G401.6 (cell line): Measurements from ENCODE around the gene BCL7B.
"Not testable (repeated sequence)": the region's sequence is repeated elsewhere in the genome, so short reads cannot be mapped to it uniquely, and the experiment has no call there.

Experiments
- FAIRE-seq: peaks from 2 replicates; lab custom pipeline; 2012; peaks lifted over from hg19 to GRCh38; lab: Jason Lieb, UNC

BCL7B gene

DNA sequence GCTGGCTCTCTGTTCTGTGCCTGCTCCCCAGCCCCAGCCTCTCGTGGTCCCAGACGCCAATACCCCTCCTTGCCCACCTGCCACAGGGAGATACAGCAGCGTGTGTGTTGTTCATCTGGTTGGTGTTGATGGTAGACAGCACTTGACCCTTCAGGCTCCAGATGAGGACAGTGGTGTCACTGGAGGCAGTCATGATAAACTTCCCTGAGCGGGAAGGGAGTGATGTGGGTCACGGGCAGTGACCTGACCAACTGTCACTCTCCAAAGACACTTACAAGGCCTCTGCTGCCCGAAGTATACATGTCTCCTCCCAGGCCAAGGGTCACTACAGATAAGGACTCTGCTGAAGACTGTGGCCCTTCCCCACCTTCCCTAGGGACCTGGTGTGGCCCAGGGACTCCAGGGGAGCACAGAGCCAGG lies 15.3 kb upstream of the BCL7B start:
- no peak for FAIRE-seq

DNA sequence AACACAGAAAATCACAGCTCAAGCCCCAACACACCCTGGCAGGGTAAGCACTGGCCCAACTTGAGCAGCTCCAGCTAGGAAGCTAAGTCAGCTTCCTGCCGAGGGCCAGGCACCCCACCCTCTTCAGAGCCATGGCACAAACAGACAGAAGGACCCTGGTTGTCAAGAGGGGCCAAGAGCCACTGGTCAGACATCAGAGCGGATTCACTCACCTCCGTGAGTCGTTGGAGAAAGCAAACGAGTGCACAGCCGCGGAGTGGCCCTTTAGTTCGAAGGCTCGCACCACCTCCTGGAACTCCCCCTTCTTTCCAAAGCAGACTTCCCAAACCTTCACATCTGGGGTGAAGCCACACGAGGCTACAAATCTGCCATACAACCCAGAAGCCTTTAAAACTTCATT lies 13.5 kb upstream of the BCL7B start:
- FAIRE-seq = no peak

DNA sequence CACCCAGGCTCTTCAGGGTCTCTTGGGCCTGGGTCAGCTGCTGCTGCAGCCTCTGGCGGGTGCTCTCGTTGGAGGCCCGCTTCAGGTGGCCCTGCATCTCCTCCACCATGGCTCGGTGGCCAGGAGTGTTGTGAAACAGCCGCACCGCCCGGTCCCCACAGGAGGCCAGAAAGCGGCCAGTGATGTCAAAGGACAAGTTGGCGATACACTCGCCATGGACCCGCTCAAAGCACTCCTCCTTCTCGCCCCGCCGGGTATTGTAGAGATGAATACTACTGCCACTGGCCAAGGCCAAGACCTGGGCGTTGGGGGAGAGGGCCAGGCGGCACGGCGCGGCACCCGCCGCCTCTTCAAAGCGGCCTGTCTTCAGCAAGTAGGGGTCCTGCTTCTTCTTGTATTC lies 13.0 kb upstream of the BCL7B start:
- no peak for FAIRE-seq

DNA sequence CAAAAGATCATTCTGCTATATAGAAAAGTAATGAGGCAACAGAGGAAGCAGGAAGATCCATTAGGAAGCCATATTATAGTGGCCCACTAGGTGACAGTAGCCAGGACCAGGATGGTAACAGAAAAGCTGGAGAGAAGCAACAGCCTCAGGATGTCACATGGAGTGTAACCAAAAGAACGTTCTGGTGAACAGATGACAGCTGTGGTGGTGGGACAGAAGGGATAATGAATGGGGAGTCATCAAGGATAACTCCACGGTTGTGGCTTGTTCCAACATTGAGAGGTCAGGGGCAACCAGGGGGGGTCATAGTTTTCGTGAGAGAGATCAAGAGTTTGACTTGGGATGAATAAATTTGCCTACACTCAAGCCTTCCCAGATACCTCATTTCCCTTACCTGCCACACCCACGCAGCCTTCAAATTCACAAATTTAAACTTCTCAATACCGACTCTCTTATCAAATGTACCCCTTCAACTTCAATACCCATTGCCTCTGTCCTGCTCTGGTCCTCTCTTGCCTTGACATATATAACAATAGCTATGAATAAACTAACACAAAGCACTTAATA lies 11.6 kb upstream of the BCL7B start:
- no peak for FAIRE-seq

DNA sequence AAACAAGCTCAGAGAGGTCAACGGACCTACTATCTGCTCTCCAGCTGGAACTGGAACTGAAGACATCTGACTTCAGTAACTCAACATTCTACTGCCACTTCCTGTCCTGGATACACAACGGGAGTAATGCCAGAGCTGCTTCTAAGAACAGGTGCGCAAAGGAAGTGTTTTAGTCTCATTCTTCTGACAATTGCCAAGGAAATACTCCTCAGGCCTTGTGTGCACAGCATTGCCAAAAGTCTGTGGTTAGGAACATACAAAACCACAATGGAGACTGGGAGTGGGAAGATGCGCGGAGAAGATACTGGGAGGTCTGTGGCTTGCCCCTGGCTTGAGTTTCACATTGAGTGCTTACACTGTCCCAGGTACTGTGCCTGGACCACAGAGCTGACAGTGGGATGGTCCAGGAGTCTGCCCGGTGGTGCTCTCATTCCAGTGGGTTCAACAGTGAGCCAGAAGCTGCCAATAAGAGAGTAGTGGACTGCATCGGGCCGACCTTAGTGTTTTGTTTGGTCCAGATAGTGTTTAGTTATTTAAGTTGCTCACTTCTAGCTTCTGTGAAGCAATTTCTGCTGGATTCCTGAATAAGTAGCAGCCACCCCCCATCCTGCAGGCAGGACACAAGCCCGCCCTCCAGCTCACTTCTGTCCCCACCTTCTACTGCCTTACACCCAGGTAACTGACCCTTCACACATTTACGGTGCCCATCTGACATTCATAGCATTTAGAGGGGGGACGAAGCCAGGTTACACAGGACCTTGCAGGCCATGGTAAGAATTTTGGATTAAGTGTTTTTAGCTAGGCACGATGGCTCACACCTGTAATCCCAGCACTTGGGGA lies 10.6 kb upstream of the BCL7B start:
- FAIRE-seq = no peak

DNA sequence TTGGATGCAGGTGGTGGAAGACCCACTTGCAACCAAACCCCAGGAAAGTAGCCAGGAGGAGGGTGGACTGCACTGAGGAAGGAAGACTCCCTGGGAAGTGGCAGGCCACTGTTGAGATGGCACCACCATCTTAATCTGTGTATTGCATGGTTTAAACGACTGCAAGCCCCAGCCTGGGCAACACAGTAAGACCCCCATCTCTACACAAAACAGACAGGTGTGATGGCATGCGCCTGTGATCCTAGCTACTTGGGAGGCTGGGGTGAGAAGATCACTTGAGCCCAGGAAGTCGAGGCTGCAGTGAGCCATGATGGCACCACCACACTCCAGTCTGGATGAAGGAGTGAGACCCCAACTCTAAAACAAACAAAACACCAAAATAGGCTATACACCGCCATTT lies 9.7 kb upstream of the BCL7B start:
- no peak for FAIRE-seq

DNA sequence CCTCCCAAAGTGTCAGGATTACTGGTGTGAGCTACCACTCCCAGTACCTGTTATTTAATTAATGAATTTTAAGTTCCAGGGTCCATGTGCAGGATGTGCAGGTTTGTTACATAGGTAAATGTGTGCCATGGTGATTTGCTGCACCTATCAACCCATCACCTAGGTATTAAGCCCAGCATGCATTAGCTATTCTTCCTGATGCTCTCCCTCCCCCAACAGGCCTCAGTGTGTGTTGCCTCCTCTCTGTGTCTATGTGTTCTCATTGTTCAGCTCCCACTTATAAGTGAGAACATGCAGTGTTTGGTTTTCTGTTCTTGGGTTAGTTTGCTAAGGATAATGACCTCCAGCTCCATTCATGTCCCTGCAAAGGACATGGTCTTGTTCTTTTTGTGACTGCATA lies 8.9 kb upstream of the BCL7B start:
- not testable (repeated sequence) for FAIRE-seq

DNA sequence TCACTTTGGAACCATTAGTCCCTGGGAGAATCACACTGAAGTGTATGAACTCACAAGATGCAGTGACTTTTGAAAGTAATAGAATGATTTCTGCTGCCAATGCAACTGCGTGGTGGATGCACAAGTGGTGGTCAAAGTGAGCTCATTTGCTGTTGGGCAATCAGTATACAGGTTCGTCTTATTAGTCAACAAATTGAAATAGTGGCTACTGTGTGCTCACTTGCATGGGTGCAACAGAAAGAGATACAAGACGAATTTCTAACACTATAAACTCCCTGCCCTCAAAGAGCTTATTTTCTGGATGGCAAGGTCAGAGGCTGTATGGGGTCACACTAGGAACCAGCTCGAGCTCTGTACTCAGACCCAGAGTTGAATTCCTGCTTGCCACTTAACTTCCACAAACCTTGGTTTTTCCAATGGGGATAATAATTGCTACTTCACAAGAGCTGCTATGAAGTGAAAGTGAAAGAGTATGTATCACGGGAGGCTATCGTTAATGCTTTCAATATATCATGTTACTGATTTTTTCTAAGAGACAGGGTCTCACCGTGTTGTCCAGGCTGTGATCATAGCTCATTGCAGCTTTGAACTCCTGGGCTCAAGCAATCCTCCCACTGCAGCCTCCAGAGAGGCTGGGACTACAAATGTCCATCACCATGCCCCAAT lies 8.3 kb upstream of the BCL7B start:
- no peak for FAIRE-seq

DNA sequence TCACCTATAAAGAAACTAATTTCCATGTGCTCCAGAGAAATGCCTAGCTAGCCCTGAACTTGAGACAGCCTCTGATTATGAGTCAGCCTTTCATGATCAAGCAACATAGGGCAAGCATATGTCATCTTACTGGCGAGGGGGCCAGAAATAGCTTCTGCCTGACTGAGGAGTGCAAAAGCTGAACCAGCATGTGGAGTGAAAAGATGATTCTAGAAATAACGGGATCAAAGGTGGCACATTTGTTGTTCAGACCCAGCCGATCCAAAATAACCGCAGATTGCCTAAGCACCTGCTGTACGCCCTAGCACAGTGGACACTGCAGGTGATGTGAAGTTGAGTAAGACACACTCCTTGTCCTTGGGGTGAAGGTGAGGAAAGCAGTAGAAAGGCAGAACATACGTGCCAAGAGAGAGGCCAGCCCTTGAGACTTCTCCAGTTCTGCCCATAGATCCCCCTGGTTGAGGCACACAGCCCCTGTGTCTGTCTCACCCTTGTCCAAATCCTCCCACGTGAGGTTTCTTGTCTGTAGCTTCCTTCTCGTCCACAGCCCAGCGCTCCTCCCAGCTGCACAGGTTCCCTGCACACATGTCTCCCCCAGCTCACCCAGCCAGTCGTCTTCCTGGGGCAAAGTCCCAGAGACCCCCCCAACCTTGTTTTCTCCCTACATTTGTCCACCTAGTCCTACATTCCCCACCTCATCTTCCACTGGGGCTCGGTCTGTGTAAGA lies 2.8 kb upstream of the BCL7B start:
- no peak for FAIRE-seq

DNA sequence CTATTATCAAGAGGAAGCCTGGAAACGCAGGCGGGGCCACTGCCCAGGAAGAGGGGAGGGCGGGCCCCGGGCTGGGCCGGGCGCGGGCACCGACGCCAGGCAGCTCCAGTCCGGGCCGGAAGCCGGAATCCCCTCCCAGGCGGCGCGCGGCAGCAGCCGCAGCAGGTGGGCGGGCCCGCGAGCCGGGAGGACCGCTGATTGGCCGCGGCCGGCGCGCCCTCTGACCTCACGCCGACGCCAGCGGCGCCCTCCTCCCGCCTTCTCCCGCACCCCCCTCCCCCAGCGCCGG lies 438 bp downstream of the BCL7B start:
- no peak for FAIRE-seq

DNA sequence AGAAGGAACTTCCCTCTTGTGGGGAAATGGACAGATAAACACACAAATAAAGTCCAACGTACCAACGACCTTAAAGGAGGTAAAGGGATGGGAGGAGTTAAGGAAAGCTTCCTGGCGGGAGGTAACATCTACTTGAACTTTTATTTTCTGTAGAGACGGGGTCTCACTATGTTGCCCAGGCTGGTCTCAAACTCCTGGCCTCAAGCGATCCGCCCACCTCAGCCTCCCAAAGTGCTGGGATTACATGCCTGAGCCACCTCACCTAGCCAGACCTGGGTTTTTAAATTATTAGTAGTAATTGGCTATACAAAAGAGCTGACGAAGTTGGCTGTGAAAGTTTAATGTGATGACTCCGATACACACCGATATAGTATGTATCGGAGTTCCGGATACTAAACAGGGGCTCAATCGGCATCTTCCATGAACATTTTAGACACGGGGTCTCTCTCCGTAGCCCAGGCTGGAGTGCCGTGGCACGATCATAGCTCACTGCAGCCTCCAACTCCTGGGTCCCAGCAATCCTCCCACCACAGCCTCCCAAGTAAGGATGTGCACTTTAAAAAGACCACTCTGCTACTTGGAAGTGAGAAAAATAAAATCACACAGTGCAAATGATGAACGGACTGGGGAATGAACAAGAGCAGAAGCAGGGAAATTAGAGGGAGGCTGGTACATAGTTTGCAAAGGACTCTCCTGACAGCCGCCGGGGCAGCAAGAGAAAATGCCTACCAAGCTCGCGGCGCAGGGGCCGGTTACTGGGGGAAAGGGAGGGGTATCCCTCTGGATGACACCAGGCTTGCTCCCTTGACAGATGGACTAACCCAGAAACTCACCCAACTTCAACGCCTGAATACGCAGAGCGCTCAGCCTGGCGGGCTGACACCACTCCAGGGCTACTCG lies 1.0 kb downstream of the BCL7B start:
- FAIRE-seq = no peak

DNA sequence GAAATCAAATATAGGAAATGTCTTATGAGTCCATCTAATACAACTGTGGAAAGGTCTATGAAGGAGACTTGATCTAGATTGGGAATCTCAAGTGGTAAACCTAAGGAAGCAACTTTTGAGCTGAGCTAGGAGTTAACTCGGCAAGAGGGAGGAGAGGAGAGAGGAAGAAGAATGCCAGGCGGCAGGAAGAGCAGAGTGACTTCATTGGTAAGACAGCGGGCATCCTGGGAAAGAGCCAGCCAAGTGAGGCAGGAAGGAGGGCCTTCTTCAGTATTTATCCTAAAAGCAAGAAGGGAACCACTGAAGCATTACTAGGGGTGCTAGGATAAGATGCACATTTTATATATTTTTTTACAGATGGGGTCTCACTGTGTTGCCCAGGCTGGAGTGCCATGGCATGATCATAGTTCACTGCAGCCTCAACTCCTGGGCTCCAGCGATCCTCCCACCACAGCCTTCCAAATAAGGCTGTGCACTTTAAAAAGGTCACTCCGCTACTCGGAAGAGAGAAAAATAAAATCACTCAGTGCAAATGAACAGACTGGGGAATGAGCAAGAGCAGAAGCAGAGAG lies 2.0 kb downstream of the BCL7B start:
- FAIRE-seq = no peak

DNA sequence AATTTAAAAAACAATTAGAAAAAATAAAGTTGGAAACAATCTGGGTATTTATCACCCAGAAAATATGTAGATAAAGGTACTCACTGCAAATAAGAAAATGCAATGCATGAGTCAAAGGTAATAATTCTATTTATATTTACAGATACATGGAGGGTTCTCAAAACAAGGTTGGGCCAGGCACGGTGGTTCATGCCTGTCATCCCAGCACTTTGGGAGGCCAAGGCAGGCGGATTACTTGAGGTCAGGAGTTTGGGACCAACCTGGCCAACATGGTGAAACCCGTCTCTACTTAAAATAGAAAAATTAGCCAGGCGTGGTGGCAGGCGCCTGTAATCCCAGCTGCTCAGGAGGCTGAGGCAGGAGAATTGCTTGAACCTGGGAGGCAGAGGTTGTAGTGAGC lies 7.4 kb downstream of the BCL7B start:
- FAIRE-seq = not testable (repeated sequence)

DNA sequence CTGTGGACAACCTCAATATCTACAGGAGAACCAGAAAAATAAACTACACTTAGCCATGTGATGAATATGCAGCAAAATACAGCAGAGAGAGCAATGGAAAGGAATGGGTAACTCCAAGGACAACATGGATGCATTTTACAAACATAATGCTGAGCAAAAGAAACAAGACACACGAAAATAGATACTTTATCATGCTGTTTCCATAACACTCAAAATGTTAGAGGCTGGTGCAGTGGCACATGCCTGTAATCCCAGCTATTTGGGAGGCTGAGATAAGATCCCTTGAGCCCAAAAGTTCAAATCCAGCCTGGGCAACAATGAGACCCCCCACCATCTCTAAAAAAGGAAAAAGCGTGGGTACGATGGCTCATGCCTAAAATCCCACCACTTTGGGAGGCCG lies 8.3 kb downstream of the BCL7B start:
- no peak for FAIRE-seq

DNA sequence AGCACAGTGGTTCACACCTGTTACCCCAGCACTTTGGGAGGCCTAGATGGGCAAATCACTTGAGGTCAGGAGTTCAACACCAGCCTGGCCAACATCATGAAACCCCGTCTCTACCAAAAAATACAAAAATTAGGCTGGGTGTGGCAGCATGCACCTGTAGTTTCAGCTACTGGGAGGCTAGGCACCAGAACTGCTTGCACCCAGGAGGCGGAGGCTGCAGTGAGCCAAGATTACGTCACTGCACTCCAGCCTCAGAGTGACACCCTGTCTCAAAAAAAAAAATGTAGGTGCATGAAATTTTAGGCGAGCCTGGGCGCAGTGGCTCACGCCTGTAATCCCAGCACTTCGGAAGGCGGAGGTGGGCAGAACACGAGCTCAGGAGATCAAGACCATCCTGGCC lies 9.6 kb downstream of the BCL7B start:
- FAIRE-seq = no peak

DNA sequence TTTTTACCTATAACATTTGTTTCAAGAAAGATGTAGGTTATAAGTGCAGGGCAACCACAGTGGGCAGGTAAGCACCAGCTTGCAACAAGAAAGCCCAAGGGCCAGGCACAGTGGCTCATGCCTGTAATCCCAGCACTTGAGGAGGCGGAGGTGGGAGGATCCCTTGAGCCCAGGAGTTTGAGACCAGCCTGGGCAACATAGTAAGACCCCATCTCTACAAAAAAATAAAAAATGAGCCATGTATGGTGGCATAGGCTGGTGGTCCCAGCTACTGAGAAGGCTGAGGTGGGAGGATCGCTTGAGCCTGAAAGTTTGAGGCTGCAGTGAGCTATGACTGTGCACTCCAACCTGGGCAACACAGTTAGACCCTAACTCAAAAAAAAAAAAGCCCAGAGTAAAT lies 12.8 kb downstream of the BCL7B start:
- no peak for FAIRE-seq

DNA sequence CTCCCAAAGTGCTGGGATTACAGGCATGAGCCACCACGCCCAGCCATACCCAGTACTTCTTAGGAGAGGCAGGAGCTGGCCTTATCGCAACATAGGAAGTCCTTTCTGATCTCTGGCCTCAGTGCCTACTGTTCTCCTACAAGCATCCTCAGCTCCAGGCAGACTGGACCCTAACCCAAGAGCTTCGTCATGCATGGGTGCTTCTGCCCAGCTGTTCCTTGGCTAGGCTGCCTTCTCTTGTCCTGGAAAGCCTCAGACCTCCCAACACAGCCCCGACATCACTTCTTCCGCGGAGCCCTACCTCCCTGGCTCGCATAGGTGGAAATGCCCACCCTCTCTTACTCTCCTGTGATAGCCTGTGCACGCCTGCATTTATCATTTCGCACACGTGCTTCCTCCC lies 15.8 kb downstream of the BCL7B start:
- FAIRE-seq = no peak

DNA sequence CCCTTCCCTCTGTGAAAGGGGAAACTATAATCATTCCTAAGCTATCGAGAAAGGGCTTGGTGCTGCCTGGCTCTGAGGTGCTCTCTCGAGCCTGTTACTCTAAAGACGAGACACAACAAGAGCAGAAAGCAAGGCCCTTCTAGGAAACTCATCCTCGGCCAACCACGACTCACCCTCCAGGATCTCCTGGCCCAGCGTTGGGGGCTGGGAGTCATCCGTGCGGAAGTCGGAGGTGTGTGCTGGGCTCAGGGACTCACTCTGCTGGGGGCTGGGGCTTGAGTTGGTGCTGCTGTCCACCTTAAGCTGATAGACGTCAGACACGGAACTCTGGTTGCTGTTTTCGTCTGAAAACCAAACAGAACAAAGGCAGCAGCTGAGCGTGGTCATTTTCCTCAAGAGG lies 17.8 kb downstream of the BCL7B start:
- FAIRE-seq = no peak

DNA sequence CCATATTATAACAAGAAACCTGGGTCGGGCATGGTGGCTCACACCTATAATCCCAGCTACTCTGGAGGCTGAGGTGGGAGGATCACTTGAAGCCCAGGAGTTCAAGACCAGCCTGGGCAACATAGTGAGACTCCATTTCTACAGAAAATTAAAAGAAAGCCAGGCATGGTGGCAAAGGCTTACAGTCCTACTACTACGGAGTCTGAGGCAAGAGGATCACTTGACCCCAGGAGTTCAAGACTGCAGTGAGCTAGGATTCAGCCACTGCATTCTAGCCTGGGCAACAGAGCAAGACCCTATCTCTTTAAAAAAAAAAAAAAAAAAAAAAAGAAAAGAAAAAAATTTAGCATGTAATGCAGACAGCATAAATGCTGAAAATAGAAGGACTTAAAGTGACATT lies 19.0 kb downstream of the BCL7B start:
- FAIRE-seq = not testable (repeated sequence)

DNA sequence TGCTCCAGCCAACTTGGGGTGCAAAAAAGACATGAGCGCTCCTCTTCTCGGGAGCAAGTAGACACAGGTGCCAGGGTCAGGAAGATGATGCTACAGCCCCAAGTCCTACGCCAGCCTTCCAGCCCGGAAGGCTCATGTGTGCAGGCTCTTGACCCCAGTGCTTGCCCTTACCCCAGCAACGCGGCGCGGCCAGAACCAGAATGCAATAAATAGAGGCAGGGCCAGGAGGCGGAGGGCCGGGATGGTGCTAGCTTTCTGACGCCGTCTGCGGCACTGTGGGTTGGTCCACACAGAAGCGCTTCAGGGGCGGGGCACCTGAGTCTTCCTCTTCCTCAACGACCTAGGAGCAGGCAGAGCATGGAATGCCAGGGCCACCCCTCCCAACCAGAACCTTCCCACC lies 20.4 kb downstream of the BCL7B start:
- FAIRE-seq = no peak

DNA sequence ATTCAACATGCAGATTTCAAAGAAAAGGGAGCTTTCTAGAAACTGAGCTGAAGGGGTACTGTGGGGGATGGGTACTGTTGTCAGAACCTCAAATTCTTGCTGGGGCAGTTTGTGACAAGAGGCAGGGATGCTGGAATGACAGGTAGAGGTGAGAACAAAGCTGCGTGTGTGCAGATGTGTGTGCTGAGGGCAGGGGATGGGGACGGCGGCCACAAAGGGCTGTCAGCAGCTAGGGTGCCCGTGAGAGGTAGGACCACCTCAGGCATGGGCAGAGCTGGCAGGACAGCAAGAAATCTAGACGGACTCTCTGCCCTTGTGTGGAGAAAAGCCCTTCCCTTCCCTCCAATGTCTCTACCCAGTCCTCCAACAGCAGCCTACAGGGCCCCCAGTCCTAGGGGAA lies 21.0 kb downstream of the BCL7B start:
- FAIRE-seq = no peak

DNA sequence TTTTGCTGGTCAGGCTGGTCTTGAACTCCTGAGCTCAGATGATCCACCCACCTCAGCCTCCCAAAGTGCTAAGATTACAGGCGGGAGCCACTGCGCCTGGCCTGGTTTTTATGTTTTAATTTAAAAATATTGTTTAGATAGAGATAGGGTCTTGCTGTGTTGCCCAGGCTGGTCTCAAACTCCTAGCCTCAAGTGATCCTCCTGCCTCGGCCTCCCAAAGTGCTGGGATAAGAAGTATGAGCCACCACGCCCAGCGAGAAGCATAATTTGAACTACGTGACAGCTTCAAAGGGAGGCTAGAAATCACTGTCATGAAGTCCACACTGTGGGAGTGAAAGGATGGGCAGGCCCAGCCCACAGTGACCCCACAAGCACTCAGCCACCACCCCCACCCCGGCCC lies 21.6 kb downstream of the BCL7B start:
- FAIRE-seq = not testable (repeated sequence)
